Smooth muscle cell (in vitro differentiated cells): ENCODE data around the gene PAIP1. TPM values are rescaled to one million over a fixed set of nuclear protein-coding genes. Genes with fewer than 3 reads are reported as not detected.

Experiments used
- DNase-seq: peaks from one replicate; lab custom pipeline; 2025; ENCODE audit not compliant: unreplicated experiment; lab: John Stamatoyannopoulos, UW
- H2AFZ ChIP-seq: fragments of 200-600 bp; sonication (generic); 2 replicates; pipeline ENCODE4 v1.6.0; 2016; ENCODE audit warnings: antibody characterized with exemption, low read depth, mild to moderate bottlenecking
- H3F3A ChIP-seq: fragments of 200-600 bp; sonication (generic); 2 replicates; pipeline ENCODE4 v1.6.0; 2017; ENCODE audit warnings: antibody characterized with exemption, low read depth
- H3K27ac ChIP-seq: fragments of 200-600 bp; sonication (generic); 2 replicates; pipeline ENCODE4 v1.5.1; 2016; ENCODE audit warnings: low read depth, mild to moderate bottlenecking
- H3K27me3 ChIP-seq: fragments of 200-600 bp; sonication (generic); 2 replicates; pipeline ENCODE4 v1.6.1; 2016; ENCODE audit warnings: low read depth, mild to moderate bottlenecking
- H3K36me3 ChIP-seq: fragments of 200-600 bp; sonication (generic); 2 replicates; pipeline ENCODE4 v1.5.1; 2016; ENCODE audit warnings: low read depth
- H3K4me1 ChIP-seq: fragments of 200-600 bp; sonication (generic); 2 replicates; pipeline ENCODE4 v1.5.1; 2016; ENCODE audit warnings: low read depth
- H3K4me2 ChIP-seq: fragments of 200-600 bp; sonication (generic); 2 replicates; pipeline ENCODE4 v1.6.0; 2016; ENCODE audit warnings: mild to moderate bottlenecking
- H3K4me3 ChIP-seq: fragments of 200-600 bp; sonication (generic); 2 replicates; pipeline ENCODE4 v1.5.1; 2016; ENCODE audit warnings: mild to moderate bottlenecking
- H3K79me2 ChIP-seq: fragments of 200-600 bp; sonication (generic); 2 replicates; pipeline ENCODE4 v1.6.0; 2016; ENCODE audit warnings: low read depth, mild to moderate bottlenecking
- H3K9ac ChIP-seq: fragments of 200-600 bp; sonication (generic); 2 replicates; pipeline ENCODE4 v1.6.0; 2016; ENCODE audit warnings: low read depth
- H3K9me3 ChIP-seq: fragments of 200-600 bp; sonication (generic); replicated peaks from 2 replicates; pipeline ENCODE4 v1.5.1; 2016; ENCODE audit warnings: low read depth
- H4K20me1 ChIP-seq: fragments of 200-600 bp; sonication (generic); 2 replicates; pipeline ENCODE4 v1.6.0; 2016; ENCODE audit warnings: low read depth
- CTCF ChIP-seq: fragments of 200-600 bp; sonication (generic); IDR thresholded peaks from 2 replicates; pipeline ENCODE4 v1.5.1; 2017; ENCODE audit warnings: borderline replicate concordance, mild to moderate bottlenecking, antibody characterized with exemption; ENCODE audit not compliant: insufficient read depth, poor library complexity, severe bottlenecking
- WGBS: methylation state at CpG from one replicate; pipeline ENCODE4 v1.1.7; 2016; ENCODE audit warnings: low lambda C conversion rate; 5-methylcytosine and 5-hydroxymethylcytosine counted together
- polyA plus RNA-seq: library from polyadenylated mRNA; unstranded; fragments of >200 nt; fragmentation: Nextera tagmentation; extraction: Ambion mirVana; gene quantifications from 2 replicates; pipeline ENCODE4 v1.2.1, GENCODE V29; 2016
- total RNA-seq: library from RNA; depleted of rRNA; stranded (reverse); fragments of >200 nt; gene quantifications from 2 replicates; pipeline ENCODE4 v1.2.3, GENCODE V29; 2014

PAIP1 gene
- total and polyA plus RNA-seq, 2 experiments from 2014 or later, result 135 to 137 TPM

GRCh38 chr5:43498581-43498980, 58.3 kb downstream of the PAIP1 start:
- no peak overlapping the region for H3K4me3 ChIP-seq
- H3K27me3 ChIP-seq, result no peaks in the 10 kb centered on the region
- H4K20me1 ChIP-seq, result no peaks in the 10 kb centered on the region
- no peaks in the 10 kb centered on the region for H3K4me1 ChIP-seq
- no peak overlapping the region for H2AFZ ChIP-seq
- no peak overlapping the region for H3K4me2 ChIP-seq
- no peak overlapping the region for H3K9ac ChIP-seq
- no peaks in the 10 kb centered on the region for H3K79me2 ChIP-seq
- no peaks in the 10 kb centered on the region for H3F3A ChIP-seq
- H3K27ac ChIP-seq, result no peak overlapping the region
- no peaks in the 10 kb centered on the region for H3K9me3 ChIP-seq
- no peak for DNase-seq
- no peak for TF ChIP-seq CTCF
- no peaks in the 10 kb centered on the region for H3K36me3 ChIP-seq
- 94% methylated on average over 2 of the region's 2 CpGs for WGBS

- H3F3A ChIP-seq, result no peaks in the 10 kb centered on the region
- H3K27ac ChIP-seq, result no peak overlapping the region
- 94% methylated on average over 5 of the region's 5 CpGs for WGBS
- no peak overlapping the region for H3K4me2 ChIP-seq
- no peaks in the 10 kb centered on the region for H3K9me3 ChIP-seq
- no peak overlapping the region for H2AFZ ChIP-seq
- DNase-seq, result no peak
- no peaks in the 10 kb centered on the region for H3K36me3 ChIP-seq
- no peaks in the 10 kb centered on the region for H3K79me2 ChIP-seq
- no peak overlapping the region for H3K4me3 ChIP-seq
- no peaks in the 10 kb centered on the region for H4K20me1 ChIP-seq
- H3K27me3 ChIP-seq, result no peaks in the 10 kb centered on the region
- H3K4me1 ChIP-seq, result no peaks in the 10 kb centered on the region
- TF ChIP-seq CTCF, result no peak
- no peak overlapping the region for H3K9ac ChIP-seq
Measured at GRCh38 chr5:43497311-43498104, 59.4 kb downstream of the PAIP1 start.

- Histone ChIP-seq H3K4me2 (no peak overlapping the region), H4K20me1 (no peaks in the 10 kb centered on the region), H3K79me2 (no peaks in the 10 kb centered on the region), H2AFZ (no peak overlapping the region), H3F3A (no peaks in the 10 kb centered on the region), H3K9me3 (no peaks in the 10 kb centered on the region), H3K27me3 (no peaks in the 10 kb centered on the region), H3K4me3 (no peak overlapping the region), H3K4me1 (no peaks in the 10 kb centered on the region), H3K27ac (no peak overlapping the region), H3K36me3 (no peaks in the 10 kb centered on the region), H3K9ac (no peak overlapping the region)
- no peak for DNase-seq
- TF ChIP-seq CTCF, result no peak
- 100% methylated on average over 1 of the region's 1 CpG for WGBS
Measured at GRCh38 chr5:43491326-43491725, 65.6 kb downstream of the PAIP1 start.

GRCh38 chr5:43486353-43486752, 70.5 kb downstream of the PAIP1 start:
- no peak for DNase-seq
- no peak overlapping the region for H2AFZ ChIP-seq
- H3K9ac ChIP-seq, result no peak overlapping the region
- TF ChIP-seq CTCF, result no peak
- WGBS, result 93% methylated on average over 3 of the region's 3 CpGs
- H3K9me3 ChIP-seq, result no peaks in the 10 kb centered on the region
- no peak overlapping the region for H3K27ac ChIP-seq
- peaks cover 15% of the 10 kb centered on the region for H3K4me1 ChIP-seq
- H3K4me2 ChIP-seq, result no peak overlapping the region
- no peaks in the 10 kb centered on the region for H4K20me1 ChIP-seq
- no peak overlapping the region for H3K4me3 ChIP-seq
- no peaks in the 10 kb centered on the region for H3K36me3 ChIP-seq
- H3F3A ChIP-seq, result peaks cover 11% of the 10 kb centered on the region
- peaks cover 16% of the 10 kb centered on the region for H3K79me2 ChIP-seq
- H3K27me3 ChIP-seq, result no peaks in the 10 kb centered on the region
